HG02678 (cell line): Measurements from ENCODE around the gene OR13C2.
"Not testable (repeated sequence)": the region's sequence is repeated elsewhere in the genome, so short reads cannot be mapped to it uniquely, and the experiment has no call there.

Source experiments
- ATAC-seq: cut with Tn5 transposase; IDR thresholded peaks from one replicate; pipeline ENCODE4 v1.9.1; 2021; ENCODE audit warnings: mild to moderate bottlenecking, moderate library complexity; ENCODE audit not compliant: unreplicated experiment

Gene OR13C2

GRCh38 chr9:104605527-104605926 is at the start of gene OR13C2:
TSS of gene OR13C2 (minus strand) at chr9:104605627. CDS start at chr9:104605627, 0 bp downstream.
- ATAC-seq = not testable (repeated sequence)

GRCh38 chr9:104635456-104635855 is 30.0 kb upstream of the OR13C2 start:
- no peak for ATAC-seq

GRCh38 chr9:104633976-104634520 is 28.6 kb upstream of the OR13C2 start:
- no peak for ATAC-seq

- not testable (repeated sequence) for ATAC-seq
Observed at GRCh38 chr9:104625964-104626363, 20.5 kb upstream of the OR13C2 start.

- ATAC-seq = no peak
Observed at GRCh38 chr9:104618104-104618503, 12.7 kb upstream of the OR13C2 start, which contains the start of gene OR13C9. TSS of gene OR13C9 (minus strand) at chr9:104618204. CDS start at chr9:104618204, 0 bp downstream.

GRCh38 chr9:104617418-104617817 is 12.0 kb upstream of the OR13C2 start:
- ATAC-seq = no peak

- no peak for ATAC-seq
Observed at GRCh38 chr9:104611213-104611612, 5.8 kb upstream of the OR13C2 start.

- ATAC-seq = no peak
Observed at GRCh38 chr9:104608336-104608735, 2.9 kb upstream of the OR13C2 start.

GRCh38 chr9:104606152-104606551 is 725 bp upstream of the OR13C2 start:
- ATAC-seq = no peak

GRCh38 chr9:104604801-104605200 is 626 bp downstream of the OR13C2 start:
- ATAC-seq = no peak

- ATAC-seq = not testable (repeated sequence)
Observed at GRCh38 chr9:104599313-104599712, 6.1 kb downstream of the OR13C2 start, which contains the start of gene OR13C5. TSS of gene OR13C5 (minus strand) at chr9:104599413. CDS start at chr9:104599413, 0 bp downstream.

GRCh38 chr9:104598749-104599148 is 6.7 kb downstream of the OR13C2 start:
- not testable (repeated sequence) for ATAC-seq

GRCh38 chr9:104589626-104590025 is 15.8 kb downstream of the OR13C2 start:
- no peak for ATAC-seq

GRCh38 chr9:104586496-104587180 is 18.8 kb downstream of the OR13C2 start:
- ATAC-seq = no peak

GRCh38 chr9:104580562-104580961 is 24.9 kb downstream of the OR13C2 start:
- no peak for ATAC-seq

GRCh38 chr9:104577263-104577662 is 28.2 kb downstream of the OR13C2 start:
- ATAC-seq = no peak

- ATAC-seq = no peak
Observed at GRCh38 chr9:104575456-104575855, 30.0 kb downstream of the OR13C2 start.

- no peak for ATAC-seq
Observed at GRCh38 chr9:104572612-104573011, 32.8 kb downstream of the OR13C2 start.

GRCh38 chr9:104568868-104569267 is 36.6 kb downstream of the OR13C2 start, which contains the start of gene OR13C8:
TSS of gene OR13C8 (plus strand) at chr9:104569168. CDS start at chr9:104569168, 0 bp downstream.
- no peak for ATAC-seq

- ATAC-seq = no peak
Observed at GRCh38 chr9:104564358-104564757, 41.1 kb downstream of the OR13C2 start.

- no peak for ATAC-seq
Observed at GRCh38 chr9:104556830-104557634, 48.4 kb downstream of the OR13C2 start.
